Sigmoid colon (tissue), 4 donors: ENCODE data around the gene FKBP6.
"Not testable (repeated sequence)": the region's sequence is repeated elsewhere in the genome, so short reads cannot be mapped to it uniquely, and the experiment has no call there.

Experiments
- POLR2A ChIP-seq, 2 donors: fragments of 450-650 bp; IDR thresholded peaks; one replicate each; pipeline ENCODE4 v1.6.1; 2016; ENCODE audit warnings: antibody characterized with exemption in 2 of 2, mild to moderate bottlenecking in 2 of 2, moderate library complexity in 2 of 2
- POLR2AphosphoS5 ChIP-seq, 4 donors: sonication (generic); formaldehyde crosslinking; IDR thresholded peaks; one replicate each; pipeline ENCODE4 v1.6.1; 2017; ENCODE audit warnings: antibody characterized with exemption in 4 of 4
- TF ChIP-seq, protein P1 (sequence below), 4 experiments: fragments of 450-650 bp in 3 of 4; fragments of 200-600 bp in 1 of 4; IDR thresholded peaks; one replicate each; pipeline ENCODE4 v1.5.1; 2016 to 2019; ENCODE audit warnings: antibody characterized with exemption in 4 of 4, mild to moderate bottlenecking in 3 of 4, moderate library complexity in 2 of 4

DNA sequence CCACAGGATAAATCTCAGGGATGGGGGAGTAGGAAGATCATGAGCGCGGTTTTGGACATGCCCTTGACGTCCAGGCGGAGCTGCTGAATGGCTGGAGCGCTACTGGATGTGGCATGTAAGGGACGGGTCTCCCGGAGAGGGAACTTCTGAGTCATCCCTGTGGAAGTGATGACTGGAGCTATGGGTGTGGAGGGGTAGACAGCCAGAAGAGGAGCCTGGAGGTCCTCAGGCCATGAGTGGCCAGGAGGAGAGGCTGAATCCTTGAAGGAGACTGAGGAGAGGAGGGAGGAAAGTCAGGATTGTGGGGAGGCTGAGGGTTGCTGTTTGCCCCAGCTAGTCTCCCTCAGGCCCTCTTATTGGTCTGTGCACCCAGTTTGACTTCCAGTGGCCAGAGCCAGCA lies 16.5 kb upstream of the FKBP6 start:
- TF ChIP-seq, protein P1, sequence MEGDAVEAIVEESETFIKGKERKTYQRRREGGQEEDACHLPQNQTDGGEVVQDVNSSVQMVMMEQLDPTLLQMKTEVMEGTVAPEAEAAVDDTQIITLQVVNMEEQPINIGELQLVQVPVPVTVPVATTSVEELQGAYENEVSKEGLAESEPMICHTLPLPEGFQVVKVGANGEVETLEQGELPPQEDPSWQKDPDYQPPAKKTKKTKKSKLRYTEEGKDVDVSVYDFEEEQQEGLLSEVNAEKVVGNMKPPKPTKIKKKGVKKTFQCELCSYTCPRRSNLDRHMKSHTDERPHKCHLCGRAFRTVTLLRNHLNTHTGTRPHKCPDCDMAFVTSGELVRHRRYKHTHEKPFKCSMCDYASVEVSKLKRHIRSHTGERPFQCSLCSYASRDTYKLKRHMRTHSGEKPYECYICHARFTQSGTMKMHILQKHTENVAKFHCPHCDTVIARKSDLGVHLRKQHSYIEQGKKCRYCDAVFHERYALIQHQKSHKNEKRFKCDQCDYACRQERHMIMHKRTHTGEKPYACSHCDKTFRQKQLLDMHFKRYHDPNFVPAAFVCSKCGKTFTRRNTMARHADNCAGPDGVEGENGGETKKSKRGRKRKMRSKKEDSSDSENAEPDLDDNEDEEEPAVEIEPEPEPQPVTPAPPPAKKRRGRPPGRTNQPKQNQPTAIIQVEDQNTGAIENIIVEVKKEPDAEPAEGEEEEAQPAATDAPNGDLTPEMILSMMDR (IDR thresholded peaks at IDR 0.05) = not testable (repeated sequence)
- TF ChIP-seq POLR2AphosphoS5, POLR2A (IDR thresholded peaks at IDR 0.05): not testable (repeated sequence)
